ENCODE data around the gene CGNL1. TPM values are rescaled to one million over a fixed set of nuclear protein-coding genes. Genes with fewer than 3 reads are reported as not detected.

CGNL1 gene
- total and polyA plus RNA-seq, 7 donors, result 0.18 to 2.2 (median 0.37) TPM

GRCh38 chr15:57504599-57504940, 128.3 kb downstream of the CGNL1 start:
- intact Hi-C loops (cut with DNase I), result no loop called here
- Histone ChIP-seq H3K9me3 (no peaks in the 10 kb centered on the region), H3K27ac (no peak overlapping the region), H3K4me3 (no peak overlapping the region), H3K27me3 (ENCODE audit: insufficient read depth in 3 of 3, low read length in 2 of 3) (no peaks in the 10 kb centered on the region), H3K36me3 (ENCODE audit: insufficient read depth in 1 of 2, low read depth in 1 of 2) (no peaks in the 10 kb centered on the region), H3K4me1 (no peaks in the 10 kb centered on the region)
- DNase-seq (no peak), ATAC-seq (no peak)
- WGBS, 3 donors, result 89 to 100% (median 89%) methylated on average over 1 of the region's 1 CpG
- no peak for TF ChIP-seq CTCF (IDR thresholded peaks at IDR 0.05)

- ATAC-seq (no peak), DNase-seq (no peak)
- no peaks in the 10 kb centered on the region for H3K4me1 ChIP-seq
- no peaks in the 10 kb centered on the region for H3K9me3 ChIP-seq
- WGBS, 3 donors, result 81 to 84% (median 82%) methylated on average over 10 of the region's 10 CpGs
- no peaks in the 10 kb centered on the region for H3K27me3 ChIP-seq (ENCODE audit: insufficient read depth in 3 of 3, low read length in 2 of 3)
- intact Hi-C loops (cut with DNase I), result no loop called here
- H3K27ac ChIP-seq, result no peak overlapping the region
- no peak overlapping the region for H3K4me3 ChIP-seq
- H3K36me3 ChIP-seq (ENCODE audit: insufficient read depth in 1 of 2, low read depth in 1 of 2), result no peaks in the 10 kb centered on the region
- TF ChIP-seq CTCF (IDR thresholded peaks at IDR 0.05), result no peak
Observed at GRCh38 chr15:57505056-57505715, 128.9 kb downstream of the CGNL1 start.

- TF ChIP-seq CTCF (IDR thresholded peaks at IDR 0.05), result no peak
- 81 to 85% (median 82%) methylated on average over 9 of the region's 9 CpGs for WGBS, 3 donors
- no peak for ATAC-seq
Observed at GRCh38 chr15:57505949-57506391, 129.7 kb downstream of the CGNL1 start.

GRCh38 chr15:57506422-57506821, 130.1 kb downstream of the CGNL1 start:
- intact Hi-C loops (cut with DNase I), result no loop called here
- no peak overlapping the region for H3K27ac ChIP-seq
- H3K4me3 ChIP-seq, result no peak overlapping the region
- ATAC-seq, result no peak
- DNase-seq, result no peak
- no peaks in the 10 kb centered on the region for H3K4me1 ChIP-seq
- H3K9me3 ChIP-seq, result no peaks in the 10 kb centered on the region
- TF ChIP-seq CTCF (IDR thresholded peaks at IDR 0.05), result no peak
- H3K27me3 ChIP-seq (ENCODE audit: insufficient read depth in 3 of 3, low read length in 2 of 3), result no peaks in the 10 kb centered on the region
- 80 to 97% (median 89%) methylated on average over 2 of the region's 2 CpGs for WGBS, 3 donors
- H3K36me3 ChIP-seq (ENCODE audit: insufficient read depth in 1 of 2, low read depth in 1 of 2), result no peaks in the 10 kb centered on the region

More at GRCh38 chr15:57505949-57506391, 129.7 kb downstream of the CGNL1 start:
- Histone ChIP-seq H3K27me3 (ENCODE audit: insufficient read depth in 3 of 3, low read length in 2 of 3) (no peaks in the 10 kb centered on the region), H3K9me3 (no peaks in the 10 kb centered on the region), H3K36me3 (ENCODE audit: insufficient read depth in 1 of 2, low read depth in 1 of 2) (no peaks in the 10 kb centered on the region), H3K4me3 (no peak overlapping the region), H3K27ac (no peak overlapping the region), H3K4me1 (no peaks in the 10 kb centered on the region)
- intact Hi-C loops (cut with DNase I), result no loop called here
- no peak for DNase-seq

- Histone ChIP-seq H3K27me3 (ENCODE audit: insufficient read depth in 3 of 3, low read length in 2 of 3) (no peaks in the 10 kb centered on the region), H3K4me1 (no peaks in the 10 kb centered on the region), H3K4me3 (no peak overlapping the region), H3K27ac (no peak overlapping the region), H3K9me3 (no peaks in the 10 kb centered on the region), H3K36me3 (ENCODE audit: insufficient read depth in 1 of 2, low read depth in 1 of 2) (no peaks in the 10 kb centered on the region)
- no peak for DNase-seq
- no peak for TF ChIP-seq CTCF (IDR thresholded peaks at IDR 0.05)
- 97 to 99% (median 98%) methylated on average over 2 of the region's 2 CpGs for WGBS, 3 donors
- no peak for ATAC-seq
- intact Hi-C loops (cut with DNase I), result no loop called here
Observed at GRCh38 chr15:57507111-57507510, 130.8 kb downstream of the CGNL1 start.
